HCT116 (cell line): ENCODE data around the gene CASZ1. TPM values are rescaled to one million over a fixed set of nuclear protein-coding genes. Genes with fewer than 3 reads are reported as not detected.

Experiments used
- ATAC-seq: fragments of 200-7000 bp; cut with Tn5 transposase; 2 replicates; pipeline ENCODE4 v1.9.1; 2020; ENCODE audit warnings: mild to moderate bottlenecking, moderate library complexity
- BruUV-seq: library from RNA; stranded (reverse); fragments of 400-500 nt; replicated peaks from 2 replicates; lab custom pipeline; 2021; lab: Mats Ljungman, UMichigan
- CTCF ChIA-PET: fragments of 300-600 bp; sonication (Branson Sonifier 250); formaldehyde crosslinking; loops from one replicate; lab custom pipeline; 2021; ENCODE audit warnings: antibody characterized with exemption; lab: Charles Lee
- POLR2A ChIA-PET: fragments of 300-600, 350-600 bp; sonication (Branson Sonifier 250); formaldehyde crosslinking; loops from one replicate; lab custom pipeline; 2021; ENCODE audit warnings: antibody characterized with exemption; lab: Charles Lee
- RAD21 ChIA-PET, 2 experiments: fragments of 300-600 bp; sonication (Branson Sonifier 250); formaldehyde crosslinking; loops; one replicate each; lab custom pipeline; 2023; ENCODE audit warnings: low total read pairs in 2 of 2; ENCODE audit not compliant: uncharacterized antibody in 2 of 2, unreplicated experiment in 2 of 2, low non-redundant PET in 1 of 2; lab: Charles Lee
- DNase-seq: peaks from one replicate; pipeline ENCODE4 v3.0.0-alpha.2; 2010; ENCODE audit warnings: low read depth, low spot score
- H2AFZ ChIP-seq: fragments of 200-600 bp; shearing (Covaris generic), sonication (generic); 2 replicates; pipeline ENCODE4 v1.6.1; 2017; ENCODE audit warnings: low read depth, mixed run types, mixed read lengths, antibody characterized with exemption, low read length; ENCODE audit not compliant: poor library complexity, severe bottlenecking
- H3K27ac ChIP-seq: 2 replicates; pipeline ENCODE4 v1.5.1; 2012; ENCODE audit warnings: low read depth, low read length
- H3K27me3 ChIP-seq: fragments of 200-600 bp; sonication (generic); 2 replicates; pipeline ENCODE4 v1.6.1; 2016; ENCODE audit warnings: mixed run types, low read length, mixed read lengths; ENCODE audit not compliant: insufficient read depth
- H3K36me3 ChIP-seq, 2 experiments: fragments of 200-500 bp in 1 of 2; fragments of 200-600 bp in 1 of 2; sonication (Bioruptor generic) in 1 of 2; sonication (generic) in 1 of 2; 2 replicates each; pipeline versions ENCODE4 v1.5.1 to v1.6.1; 2014 to 2016; ENCODE audit warnings: low read length in 2 of 2, inconsistent platforms in 1 of 2, mixed read lengths in 1 of 2, mixed run types in 1 of 2; ENCODE audit not compliant: insufficient read depth in 2 of 2, control insufficient read depth in 1 of 2
- H3K4me1 ChIP-seq, 2 experiments: fragments of 200-600 bp in 1 of 2; sonication (generic) in 1 of 2; 2 replicates each; pipeline versions ENCODE4 v1.5.1 to v1.6.1; 2012 to 2017; ENCODE audit warnings: low read length in 2 of 2, inconsistent platforms in 1 of 2, mild to moderate bottlenecking in 1 of 2, mixed read lengths in 1 of 2, mixed run types in 1 of 2, moderate library complexity in 1 of 2; ENCODE audit not compliant: insufficient read depth in 2 of 2, control insufficient read depth in 1 of 2
- H3K4me2 ChIP-seq: fragments of 200-600 bp; sonication (generic); 2 replicates; pipeline ENCODE4 v1.6.1; 2017; ENCODE audit warnings: mixed run types, low read length, mixed read lengths
- H3K4me3 ChIP-seq, 2 experiments: fragments of 200-600 bp in 1 of 2; sonication (generic) in 1 of 2; replicated peaks in 1 of 2; 2 replicates each; pipeline ENCODE4 v1.5.1; 2011 to 2016; ENCODE audit warnings: low read length in 2 of 2, control low read depth in 1 of 2, low read depth in 1 of 2, mild to moderate bottlenecking in 1 of 2, mixed read lengths in 1 of 2, mixed run types in 1 of 2
- H3K79me2 ChIP-seq: fragments of 200-600 bp; sonication (generic); 2 replicates; pipeline ENCODE4 v1.6.1; 2017; ENCODE audit warnings: mild to moderate bottlenecking, mixed run types, low read length, moderate library complexity, mixed read lengths; ENCODE audit not compliant: insufficient read depth
- H3K9ac ChIP-seq: fragments of 200-600 bp; sonication (generic); 2 replicates; pipeline ENCODE4 v1.6.1; 2016; ENCODE audit warnings: low read length, mixed read lengths
- H3K9me2 ChIP-seq: fragments of 200-600 bp; sonication (generic), shearing (Covaris generic); 2 replicates; pipeline ENCODE4 v1.6.1; 2017; ENCODE audit warnings: mixed run types, mild to moderate bottlenecking, moderate library complexity; ENCODE audit not compliant: insufficient read depth
- H3K9me3 ChIP-seq, 2 experiments: fragments of 200-500 bp in 1 of 2; fragments of 200-600 bp in 1 of 2; sonication (Bioruptor generic) in 1 of 2; sonication (generic) in 1 of 2; 2 replicates each; pipeline ENCODE4 v1.6.1; 2014 to 2017; ENCODE audit warnings: low read length in 2 of 2, mixed read lengths in 2 of 2, inconsistent platforms in 1 of 2, low read depth in 1 of 2, mild to moderate bottlenecking in 1 of 2, mixed run types in 1 of 2, moderate library complexity in 1 of 2; ENCODE audit not compliant: control insufficient read depth in 1 of 2, insufficient read depth in 1 of 2
- H4K20me1 ChIP-seq: fragments of 200-600 bp; sonication (generic), shearing (Covaris generic); 2 replicates; pipeline ENCODE4 v1.6.1; 2017; ENCODE audit warnings: mixed run types, mild to moderate bottlenecking, moderate library complexity; ENCODE audit not compliant: insufficient read depth
- CEBPB ChIP-seq: IDR thresholded peaks from 2 replicates; pipeline ENCODE4 v1.6.1; 2012; ENCODE audit warnings: low read depth
- EGR1 ChIP-seq: IDR thresholded peaks from 2 replicates; pipeline ENCODE4 v1.6.1; 2012; ENCODE audit warnings: low read depth
- ELF1 ChIP-seq: IDR thresholded peaks from 2 replicates; pipeline ENCODE4 v1.6.1; 2012; ENCODE audit warnings: low read depth, borderline replicate concordance
- EZH2 ChIP-seq: fragments of 200-600 bp; sonication (generic); IDR thresholded peaks from 2 replicates; pipeline ENCODE4 v1.6.1; 2017; ENCODE audit warnings: antibody characterized with exemption, mixed run types
- POLR2A ChIP-seq: IDR thresholded peaks from 2 replicates; pipeline ENCODE4 v1.7.0; 2011; ENCODE audit warnings: borderline replicate concordance; ENCODE audit not compliant: insufficient read depth, insufficient read length; ENCODE audit errors: extremely low read depth
- YY1 ChIP-seq: IDR thresholded peaks from 2 replicates; pipeline ENCODE4 v1.6.1; 2011; ENCODE audit warnings: low read length, low read depth, moderate library complexity, mild to moderate bottlenecking; ENCODE audit not compliant: insufficient replicate concordance; ENCODE audit errors: extremely low read depth
- ZBTB33 ChIP-seq: IDR thresholded peaks from 2 replicates; pipeline ENCODE4 v1.6.1; 2011; ENCODE audit warnings: mild to moderate bottlenecking, low read length, moderate library complexity; ENCODE audit not compliant: insufficient replicate concordance; ENCODE audit errors: extremely low read depth
- intact Hi-C: fragments of 100-400 bp; cut with micrococcal nuclease; formaldehyde crosslinking; loops from 2 replicates; pipeline ENCODE4 v1.10.0; 2022
- total RNA-seq: library from RNA; stranded (reverse); gene quantifications from one replicate; pipeline ENCODE4 v1.2.1, GENCODE V29; 2021; ENCODE audit not compliant: unreplicated experiment
- TF ChIP-seq, protein P1 (sequence below): IDR thresholded peaks from 2 replicates; pipeline ENCODE4 v1.6.1; 2012

CASZ1 gene
- total RNA-seq, 1 experiment from 2014 or later, result 7.7 TPM

- H3K9me3 ChIP-seq, result no peaks in the 10 kb centered on the region
- H3K4me2 ChIP-seq, result no peak overlapping the region
- no peak overlapping the region for H3K9ac ChIP-seq
- H3K27me3 ChIP-seq, result no peaks in the 10 kb centered on the region
- no peaks in the 10 kb centered on the region for H3K36me3 ChIP-seq
- TF ChIP-seq, protein P1, sequence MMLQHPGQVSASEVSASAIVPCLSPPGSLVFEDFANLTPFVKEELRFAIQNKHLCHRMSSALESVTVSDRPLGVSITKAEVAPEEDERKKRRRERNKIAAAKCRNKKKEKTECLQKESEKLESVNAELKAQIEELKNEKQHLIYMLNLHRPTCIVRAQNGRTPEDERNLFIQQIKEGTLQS, result no peak
- TF ChIP-seq ELF1 (no peak), CEBPB (no peak), EZH2 (no peak), ZBTB33 (no peak), EGR1 (no peak), YY1 (no peak), POLR2A (no peak)
- TF ChIP-seq, all 23 proteins: peak for 0
- no peak for ATAC-seq
- no peak overlapping the region for H2AFZ ChIP-seq
- no peak overlapping the region for H3K4me3 ChIP-seq
- H3K79me2 ChIP-seq, result no peaks in the 10 kb centered on the region
- POLR2A ChIA-PET, result no interaction called here
- intact Hi-C loops, result no loop called here
- RAD21 ChIA-PET, result no interaction called here
- no peak overlapping the region for H3K27ac ChIP-seq
- no peak for DNase-seq
- no TSS peak for BruUV-seq
- H4K20me1 ChIP-seq, result no peaks in the 10 kb centered on the region
- peaks cover 0 to 7% of the 10 kb centered on the region in 2 experiments; a peak in 2 of 4 replicates for H3K4me1 ChIP-seq
- CTCF ChIA-PET, result no interaction called here
- H3K9me2 ChIP-seq, result no peaks in the 10 kb centered on the region
These were observed 34.3 kb downstream of the CASZ1 start for GRCh38 chr1:10762153-10762523.
